ENCODE measurements around the gene USP48. TPM values are rescaled to one million over a fixed set of nuclear protein-coding genes. Genes with fewer than 3 reads are reported as not detected.
"Not testable (repeated sequence)": the region's sequence is repeated elsewhere in the genome, so short reads cannot be mapped to it uniquely, and the experiment has no call there.

USP48 gene
- total RNA-seq, 1 donor from 2014 or later: 67.5 TPM

GRCh38 chr1:21774835-21775549 lies 8.0 kb downstream of the USP48 start:
- Histone ChIP-seq H3K27ac (no peak overlapping the region), H3K4me3 (no peak overlapping the region), H3K4me1 (peaks cover 19% of the 10 kb centered on the region), H3K27me3 (no peaks in the 10 kb centered on the region), H3K9me3 (no peaks in the 10 kb centered on the region), H3K36me3 (no peaks in the 10 kb centered on the region)
- intact Hi-C loops (cut with DNase I): no loop called here
- DNase-seq (ENCODE audit: extremely low spot score in 2 of 2): no peak
- no peak for TF ChIP-seq POLR2A (IDR thresholded peaks at IDR 0.05)
- TF ChIP-seq CTCF (IDR thresholded peaks at IDR 0.05): no peak
- no peak for TF ChIP-seq POLR2AphosphoS5 (IDR thresholded peaks at IDR 0.05; ENCODE audit: insufficient read depth in 1 of 2, low read depth in 1 of 2)

- Histone ChIP-seq H3K4me3 (no peak overlapping the region), H3K27me3 (no peaks in the 10 kb centered on the region), H3K36me3 (no peaks in the 10 kb centered on the region), H3K27ac (no peak overlapping the region), H3K9me3 (no peaks in the 10 kb centered on the region), H3K4me1 (peaks cover 16% of the 10 kb centered on the region)
- TF ChIP-seq POLR2AphosphoS5 (IDR thresholded peaks at IDR 0.05; ENCODE audit: insufficient read depth in 1 of 2, low read depth in 1 of 2): no peak
- TF ChIP-seq CTCF (IDR thresholded peaks at IDR 0.05): no peak
- no peak for TF ChIP-seq POLR2A (IDR thresholded peaks at IDR 0.05)
- DNase-seq (ENCODE audit: extremely low spot score in 2 of 2): no peak
- intact Hi-C loops (cut with DNase I): no loop called here
These were observed 9.4 kb downstream of the USP48 start for GRCh38 chr1:21773585-21773984.

- H3K27ac ChIP-seq; H3K9me3 ChIP-seq; H3K4me3 ChIP-seq; intact Hi-C loops (cut with DNase I); H3K27me3 ChIP-seq; H3K36me3 ChIP-seq; DNase-seq (ENCODE audit: extremely low spot score in 2 of 2): not testable (repeated sequence)
- peaks cover 33% of the 10 kb centered on the region for H3K4me1 ChIP-seq
These were observed 11.3 kb downstream of the USP48 start for GRCh38 chr1:21771672-21772071.

- H3K36me3 ChIP-seq; H3K4me3 ChIP-seq; H3K27me3 ChIP-seq; H3K27ac ChIP-seq; H3K9me3 ChIP-seq; intact Hi-C loops (cut with DNase I); DNase-seq (ENCODE audit: extremely low spot score in 2 of 2): not testable (repeated sequence)
- H3K4me1 ChIP-seq: peaks cover 44% of the 10 kb centered on the region
These were observed 12.3 kb downstream of the USP48 start for GRCh38 chr1:21770602-21771001.

GRCh38 chr1:21770201-21770600 lies 12.7 kb downstream of the USP48 start:
- DNase-seq (ENCODE audit: extremely low spot score in 2 of 2): no peak
- Histone ChIP-seq H3K27ac (no peak overlapping the region), H3K4me3 (no peak overlapping the region), H3K27me3 (no peaks in the 10 kb centered on the region), H3K9me3 (no peaks in the 10 kb centered on the region), H3K36me3 (no peaks in the 10 kb centered on the region), H3K4me1 (peaks cover 45% of the 10 kb centered on the region)
- intact Hi-C loops (cut with DNase I): no loop called here
- TF ChIP-seq POLR2A (IDR thresholded peaks at IDR 0.05): no peak
- no peak for TF ChIP-seq POLR2AphosphoS5 (IDR thresholded peaks at IDR 0.05; ENCODE audit: insufficient read depth in 1 of 2, low read depth in 1 of 2)
- no peak for TF ChIP-seq CTCF (IDR thresholded peaks at IDR 0.05)

- H3K9me3 ChIP-seq; H3K27me3 ChIP-seq; intact Hi-C loops (cut with DNase I); H3K4me3 ChIP-seq; DNase-seq (ENCODE audit: extremely low spot score in 2 of 2); H3K36me3 ChIP-seq; H3K27ac ChIP-seq: not testable (repeated sequence)
- H3K4me1 ChIP-seq: peaks cover 60% of the 10 kb centered on the region
These were observed 15.8 kb downstream of the USP48 start for GRCh38 chr1:21767106-21767505.

Measured in vagina (tissue), 2 donors.